Measurements from ENCODE around the gene MADCAM1. TPM values are rescaled to one million over a fixed set of nuclear protein-coding genes. Genes with fewer than 3 reads are reported as not detected.
A peak's percentile ranks its signal among the peaks of the same experiment; 100 is the strongest.

Gene MADCAM1
- total RNA-seq, 1 experiment from 2014 or later, result not detected

DNA sequence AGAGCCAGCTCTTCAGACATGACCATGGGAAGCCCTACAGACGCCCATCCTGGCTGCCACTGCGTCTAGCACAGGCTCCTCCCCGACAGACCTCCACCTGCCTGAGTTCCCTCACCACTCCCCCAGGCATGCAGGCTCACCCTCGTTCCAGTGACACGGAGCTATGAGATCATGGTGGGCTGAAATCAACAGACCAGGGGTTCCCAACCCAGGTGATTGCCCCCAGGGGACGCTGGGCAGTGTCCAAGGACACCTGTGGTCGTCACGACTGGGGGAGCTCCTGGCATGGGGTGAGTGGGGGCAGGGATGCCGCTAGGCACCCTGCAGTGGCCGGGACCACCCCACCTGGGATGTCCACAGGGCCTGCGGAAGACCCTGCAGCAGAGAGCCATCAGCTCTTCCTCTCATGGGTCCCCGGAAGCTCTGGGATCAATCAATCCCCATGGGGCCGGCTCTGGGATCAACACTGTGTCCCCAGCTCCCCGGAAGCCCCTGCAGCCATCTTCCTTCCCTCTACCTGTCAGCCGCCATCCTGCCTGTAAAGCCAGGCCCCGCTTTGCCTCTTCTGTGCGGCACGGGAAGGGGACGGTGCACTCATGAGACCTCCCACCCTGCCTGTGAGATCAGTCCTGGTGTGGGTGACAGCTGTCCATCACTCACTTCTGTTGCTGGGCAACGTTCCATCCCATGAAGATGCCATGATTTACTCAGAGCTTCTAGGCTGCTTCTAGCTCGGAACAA is 12.8 kb upstream of the MADCAM1 start:
- in situ Hi-C loops (cut with HindIII; ENCODE audit: low pct_unique_long_range_greater_than_20kb, low sequenced_read_pairs), result no loop called here
- DNase-seq (ENCODE audit: low read depth), result no peak

DNA sequence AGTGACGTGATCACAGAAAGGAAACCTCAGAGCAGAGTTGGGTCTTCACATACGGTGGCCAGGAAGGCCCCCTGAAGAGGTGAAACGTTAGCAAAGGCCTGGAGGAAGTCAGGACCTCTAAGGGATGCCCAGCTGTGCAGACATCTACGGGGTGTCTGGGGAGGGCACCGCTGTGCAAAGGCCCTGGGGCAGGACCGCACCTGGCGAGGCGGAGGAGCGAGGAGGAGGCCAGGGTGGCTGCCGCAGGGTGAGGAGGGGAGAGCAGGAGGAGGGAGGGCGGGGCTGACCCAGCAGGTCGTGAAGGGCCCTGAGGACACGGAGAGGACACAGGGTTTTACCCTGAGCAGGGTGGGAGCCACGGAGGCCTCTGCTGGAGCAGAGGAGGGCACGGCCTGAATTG is 11.8 kb upstream of the MADCAM1 start:
- in situ Hi-C loops (cut with HindIII; ENCODE audit: low pct_unique_long_range_greater_than_20kb, low sequenced_read_pairs), result no loop called here
- DNase-seq (ENCODE audit: low read depth), result no peak

- in situ Hi-C loops (cut with HindIII; ENCODE audit: low pct_unique_long_range_greater_than_20kb, low sequenced_read_pairs), result no loop called here
- no peak for DNase-seq (ENCODE audit: low read depth)
Observed at GRCh38 chr19:485077-485476, 11.2 kb upstream of the MADCAM1 start.

GRCh38 chr19:485583-486236 is 10.6 kb upstream of the MADCAM1 start:
- peak; percentile 82 for DNase-seq (ENCODE audit: low read depth)
- in situ Hi-C loops (cut with HindIII; ENCODE audit: low pct_unique_long_range_greater_than_20kb, low sequenced_read_pairs), result no loop called here

DNA sequence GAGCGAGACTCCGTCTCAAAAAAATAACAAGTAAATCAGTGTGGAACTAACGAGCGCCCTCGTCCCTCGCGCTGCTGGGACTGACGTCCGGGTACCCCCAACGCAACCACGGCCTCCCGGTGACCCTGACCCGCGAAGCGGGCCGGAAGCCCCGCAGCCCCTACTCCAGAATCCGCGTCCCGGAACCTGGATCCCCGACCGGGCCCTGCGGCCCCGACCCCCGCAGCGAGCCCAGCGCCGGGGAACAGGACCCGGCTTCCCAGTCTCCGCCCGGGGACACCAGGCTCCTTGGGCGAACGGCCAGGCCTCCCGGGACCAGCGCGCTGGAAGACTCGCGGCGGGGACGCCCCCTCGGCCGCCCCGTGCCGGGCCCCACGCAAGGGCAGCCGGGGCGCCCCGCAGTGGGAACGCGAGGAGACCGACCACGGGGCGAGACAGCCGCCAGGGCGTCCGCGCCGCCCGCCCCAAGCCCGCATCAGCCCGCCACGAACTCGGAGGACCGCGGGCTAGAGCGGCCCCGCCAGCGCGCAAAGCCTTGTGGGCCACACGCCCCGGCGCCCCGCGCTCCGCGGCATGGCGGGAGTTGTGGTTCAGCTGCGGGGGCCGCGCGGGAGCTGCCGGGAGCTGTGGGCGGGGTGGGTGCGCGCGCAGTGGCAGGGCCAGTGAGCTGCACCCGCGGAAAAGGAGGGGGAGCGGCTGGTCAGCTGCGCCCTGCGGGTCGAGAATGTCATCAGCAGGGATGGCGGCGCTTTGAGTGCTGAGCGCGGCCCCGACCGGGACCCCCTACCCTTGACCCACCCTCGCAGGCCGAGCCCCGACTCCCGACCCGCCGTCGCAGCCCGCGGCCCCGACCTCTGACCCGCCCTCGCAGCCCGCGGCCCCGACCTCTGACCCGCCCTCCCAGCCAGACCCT is 7.5 kb upstream of the MADCAM1 start:
- in situ Hi-C loops (cut with HindIII; ENCODE audit: low pct_unique_long_range_greater_than_20kb, low sequenced_read_pairs), result no loop called here
- DNase-seq (ENCODE audit: low read depth), result peak; percentile 77

- in situ Hi-C loops (cut with HindIII; ENCODE audit: low pct_unique_long_range_greater_than_20kb, low sequenced_read_pairs), result no loop called here
- DNase-seq (ENCODE audit: low read depth), result no peak
Observed at GRCh38 chr19:489418-490196, 6.7 kb upstream of the MADCAM1 start.

GRCh38 chr19:491146-491741 is 5.0 kb upstream of the MADCAM1 start:
- in situ Hi-C loops (cut with HindIII; ENCODE audit: low pct_unique_long_range_greater_than_20kb, low sequenced_read_pairs), result no loop called here

DNA sequence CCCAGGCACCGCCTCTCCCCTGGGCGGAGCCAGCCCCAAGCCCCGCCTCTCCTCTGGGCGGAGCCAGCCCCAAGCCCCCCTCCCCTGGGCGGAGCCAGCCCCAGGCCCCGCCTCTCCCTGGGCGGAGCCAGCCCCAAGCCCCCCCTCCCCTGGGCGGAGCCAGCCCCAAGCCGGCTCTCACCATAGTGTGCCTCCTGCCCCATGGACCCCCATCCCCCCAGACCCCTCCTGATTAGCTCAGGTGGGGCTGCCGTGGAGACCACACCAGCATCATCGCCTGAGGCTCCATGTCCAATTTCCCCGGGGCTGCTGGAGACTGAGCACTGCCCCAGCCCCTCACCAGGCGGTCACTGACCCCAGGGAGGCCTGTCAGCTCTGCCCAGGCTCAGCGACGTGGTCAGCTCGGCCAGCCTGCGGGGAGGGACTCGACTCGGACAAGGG is 4.2 kb upstream of the MADCAM1 start:
- no peak for DNase-seq (ENCODE audit: low read depth)
- in situ Hi-C loops (cut with HindIII; ENCODE audit: low pct_unique_long_range_greater_than_20kb, low sequenced_read_pairs), result no loop called here

More at GRCh38 chr19:491146-491741, 5.0 kb upstream of the MADCAM1 start:
- peak; percentile 42 for DNase-seq (ENCODE audit: low read depth)

DNA sequence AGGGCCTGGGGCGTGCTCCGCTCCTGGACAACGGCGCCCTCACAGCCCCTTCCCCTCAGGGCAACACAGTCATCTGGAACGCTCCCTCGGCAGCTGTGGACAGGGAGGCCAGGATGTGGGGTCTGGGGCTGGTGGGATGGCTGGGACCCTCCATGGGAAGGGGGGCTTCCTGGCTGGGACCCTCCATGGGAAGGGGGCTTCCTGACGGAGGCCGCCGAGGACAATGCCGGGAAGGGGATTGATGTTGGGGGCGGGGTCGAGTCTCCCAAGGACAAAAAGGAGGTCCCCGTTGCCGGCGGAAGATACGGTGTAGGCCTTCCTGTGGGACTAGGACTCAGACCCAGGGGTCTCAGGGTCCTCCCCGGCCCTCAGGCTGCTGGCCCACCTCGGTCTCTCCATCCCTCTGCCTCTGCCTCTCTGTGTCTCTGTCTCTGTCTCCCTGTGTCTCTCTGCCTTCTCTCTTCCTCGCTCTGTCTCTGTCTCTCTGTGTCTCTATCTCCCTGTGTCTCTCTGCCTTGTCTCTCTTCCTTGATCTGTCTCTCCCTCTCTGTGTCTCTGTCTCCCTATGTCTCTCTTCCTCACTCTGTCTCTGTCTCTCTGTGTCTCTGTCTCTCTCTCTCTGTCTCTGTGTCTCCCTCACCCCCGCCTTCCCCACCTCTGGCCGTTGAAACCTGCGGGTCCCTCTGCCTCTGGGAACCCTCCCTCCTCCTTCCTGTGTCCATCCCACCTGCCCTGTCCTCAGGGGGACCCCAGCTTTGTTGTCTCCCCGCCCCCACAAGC is 2.7 kb upstream of the MADCAM1 start:
- in situ Hi-C loops (cut with HindIII; ENCODE audit: low pct_unique_long_range_greater_than_20kb, low sequenced_read_pairs), result no loop called here
- DNase-seq (ENCODE audit: low read depth), result no peak

- in situ Hi-C loops (cut with HindIII; ENCODE audit: low pct_unique_long_range_greater_than_20kb, low sequenced_read_pairs), result no loop called here
- DNase-seq (ENCODE audit: low read depth), result no peak
Observed at GRCh38 chr19:494171-495080, 1.9 kb upstream of the MADCAM1 start.

- in situ Hi-C loops (cut with HindIII; ENCODE audit: low pct_unique_long_range_greater_than_20kb, low sequenced_read_pairs), result no loop called here
- no peak for DNase-seq (ENCODE audit: low read depth)
Observed at GRCh38 chr19:495081-495401, 1.2 kb upstream of the MADCAM1 start.

- in situ Hi-C loops (cut with HindIII; ENCODE audit: low pct_unique_long_range_greater_than_20kb, low sequenced_read_pairs), result no loop called here
- DNase-seq (ENCODE audit: low read depth), result no peak
Observed at GRCh38 chr19:495402-496111, 729 bp upstream of the MADCAM1 start.

DNA sequence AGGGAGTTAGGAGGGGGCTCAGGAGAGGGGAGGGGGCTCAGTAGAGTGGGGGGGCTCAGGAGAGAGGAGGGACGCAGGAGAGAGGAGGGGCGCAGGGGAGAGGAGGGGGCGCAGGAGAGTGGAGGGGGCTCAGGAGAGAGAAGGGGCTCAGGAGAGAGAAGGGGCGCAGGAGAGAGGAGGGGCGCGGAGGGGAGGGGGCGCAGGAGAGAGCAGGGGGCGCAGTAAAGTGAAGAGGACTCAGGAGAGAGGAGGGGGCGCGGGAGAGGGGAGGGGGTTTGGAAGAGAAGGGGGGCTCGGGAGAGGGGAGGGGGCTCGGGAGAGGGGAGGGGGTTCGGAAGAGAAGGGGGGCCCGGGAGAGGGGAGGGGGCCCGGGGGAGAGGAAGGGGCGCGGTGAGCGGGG is 700 bp downstream of the MADCAM1 start:
- no peak for DNase-seq (ENCODE audit: low read depth)
- in situ Hi-C loops (cut with HindIII; ENCODE audit: low pct_unique_long_range_greater_than_20kb, low sequenced_read_pairs), result no loop called here

DNA sequence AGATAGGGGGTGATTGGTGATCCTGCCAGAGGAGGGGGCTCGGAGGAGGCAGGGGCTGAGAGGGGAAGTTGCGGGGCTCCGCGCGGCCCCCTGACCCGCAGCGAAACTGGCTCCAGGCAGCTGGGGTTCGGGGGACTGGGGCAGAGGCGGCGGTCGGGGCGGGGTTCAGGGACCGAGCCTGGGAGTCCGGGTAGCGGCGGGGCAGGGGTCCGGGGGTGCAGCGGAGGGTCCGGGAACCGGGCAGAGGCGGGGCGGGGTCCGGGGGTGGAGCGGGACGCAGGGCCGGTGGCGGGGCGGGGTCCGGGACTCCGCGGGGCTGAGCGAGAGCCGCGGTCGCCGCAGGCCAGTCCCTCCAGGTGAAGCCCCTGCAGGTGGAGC is 1.2 kb downstream of the MADCAM1 start:
- DNase-seq (ENCODE audit: low read depth), result no peak
- in situ Hi-C loops (cut with HindIII; ENCODE audit: low pct_unique_long_range_greater_than_20kb, low sequenced_read_pairs), result no loop called here

DNA sequence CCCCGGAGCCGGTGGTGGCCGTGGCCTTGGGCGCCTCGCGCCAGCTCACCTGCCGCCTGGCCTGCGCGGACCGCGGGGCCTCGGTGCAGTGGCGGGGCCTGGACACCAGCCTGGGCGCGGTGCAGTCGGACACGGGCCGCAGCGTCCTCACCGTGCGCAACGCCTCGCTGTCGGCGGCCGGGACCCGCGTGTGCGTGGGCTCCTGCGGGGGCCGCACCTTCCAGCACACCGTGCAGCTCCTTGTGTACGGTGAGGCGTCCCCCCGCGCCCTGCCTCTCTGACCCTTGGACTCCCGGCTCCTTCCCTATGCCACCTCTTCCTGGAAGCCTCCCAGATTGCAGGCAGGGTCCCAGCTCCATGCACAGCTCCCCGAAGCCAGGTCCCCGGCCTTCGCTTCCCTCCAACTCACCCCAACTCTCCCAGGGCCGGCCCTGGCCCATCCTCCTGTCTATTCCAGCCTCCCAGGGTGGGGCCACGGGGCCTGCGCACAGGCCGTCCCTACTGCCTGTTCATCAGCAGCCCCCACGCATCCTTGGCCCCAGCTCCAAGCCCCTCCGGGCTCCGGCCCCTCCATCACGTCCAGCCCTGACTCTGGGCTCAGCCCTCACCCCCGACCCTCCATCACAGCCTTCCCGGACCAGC is 1.7 kb downstream of the MADCAM1 start:
- in situ Hi-C loops (cut with HindIII; ENCODE audit: low pct_unique_long_range_greater_than_20kb, low sequenced_read_pairs), result no loop called here
- DNase-seq (ENCODE audit: low read depth), result no peak
